Right lobe of liver (tissue), 4 donors: ENCODE results near the gene PITX3.

ENCODE experiments used
- POLR2A ChIP-seq: fragments of 450-650 bp; IDR thresholded peaks from one replicate; pipeline ENCODE4 v1.6.1; 2017; ENCODE audit warnings: antibody characterized with exemption, mild to moderate bottlenecking
- TF ChIP-seq, protein P1 (sequence below), 4 donors: fragments of 200-600 bp in 3 of 4; fragments of 450-650 bp in 1 of 4; IDR thresholded peaks; one replicate each; pipeline versions ENCODE4 v1.5.1 to v1.8.0; 2016 to 2022; ENCODE audit warnings: antibody characterized with exemption in 4 of 4, mild to moderate bottlenecking in 2 of 4
- donor health status: DM: no; HTN: no; CAD: no.
- donor health status: DM: no; HTN: no; CAD: no.
- donor health status: DM: no; HTN: yes; CAD: no.

DNA sequence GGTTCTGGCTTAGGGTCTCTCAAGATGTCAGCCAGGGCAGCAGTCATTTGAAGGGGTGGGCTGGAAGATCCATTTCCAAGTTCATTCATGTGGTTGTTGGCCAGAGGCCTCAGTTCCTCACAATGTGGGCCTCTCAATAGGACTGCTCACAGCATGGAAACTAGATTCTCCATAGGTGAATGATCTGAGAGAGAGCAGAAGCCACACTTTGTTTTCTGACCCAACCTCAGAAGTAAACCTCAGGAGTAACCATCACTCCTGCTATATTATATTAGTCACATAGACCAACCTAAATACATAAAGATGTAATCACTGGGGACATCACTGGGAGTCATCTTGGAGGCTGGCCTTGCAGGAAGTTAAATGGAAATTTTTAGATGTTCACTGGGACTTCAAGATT is 46.2 kb upstream of the PITX3 start:
- TF ChIP-seq, protein P1, sequence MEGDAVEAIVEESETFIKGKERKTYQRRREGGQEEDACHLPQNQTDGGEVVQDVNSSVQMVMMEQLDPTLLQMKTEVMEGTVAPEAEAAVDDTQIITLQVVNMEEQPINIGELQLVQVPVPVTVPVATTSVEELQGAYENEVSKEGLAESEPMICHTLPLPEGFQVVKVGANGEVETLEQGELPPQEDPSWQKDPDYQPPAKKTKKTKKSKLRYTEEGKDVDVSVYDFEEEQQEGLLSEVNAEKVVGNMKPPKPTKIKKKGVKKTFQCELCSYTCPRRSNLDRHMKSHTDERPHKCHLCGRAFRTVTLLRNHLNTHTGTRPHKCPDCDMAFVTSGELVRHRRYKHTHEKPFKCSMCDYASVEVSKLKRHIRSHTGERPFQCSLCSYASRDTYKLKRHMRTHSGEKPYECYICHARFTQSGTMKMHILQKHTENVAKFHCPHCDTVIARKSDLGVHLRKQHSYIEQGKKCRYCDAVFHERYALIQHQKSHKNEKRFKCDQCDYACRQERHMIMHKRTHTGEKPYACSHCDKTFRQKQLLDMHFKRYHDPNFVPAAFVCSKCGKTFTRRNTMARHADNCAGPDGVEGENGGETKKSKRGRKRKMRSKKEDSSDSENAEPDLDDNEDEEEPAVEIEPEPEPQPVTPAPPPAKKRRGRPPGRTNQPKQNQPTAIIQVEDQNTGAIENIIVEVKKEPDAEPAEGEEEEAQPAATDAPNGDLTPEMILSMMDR (IDR thresholded peaks at IDR 0.05) = no peak
- no peak for TF ChIP-seq POLR2A
